GM12865 (cell line): ENCODE results near the gene PSMF1.

Experiments
- DNase-seq: peaks from one replicate; pipeline ENCODE4 v3.0.0; 2010; ENCODE audit warnings: low read depth
- H3K4me3 ChIP-seq: 2 replicates; pipeline ENCODE4 v1.5.1; 2011; ENCODE audit warnings: mild to moderate bottlenecking, low read depth, low read length, control low read depth
- TF ChIP-seq, protein P1 (sequence below): IDR thresholded peaks from 2 replicates; pipeline ENCODE4 v1.5.1; 2011; ENCODE audit warnings: low read length, control low read depth, low read depth, inconsistent platforms; ENCODE audit not compliant: insufficient read depth; ENCODE audit errors: missing control alignments

PSMF1 gene

GRCh38 chr20:1205802-1206201 is 87.4 kb downstream of the PSMF1 start:
- DNase-seq, result no peak
- TF ChIP-seq, protein P1, sequence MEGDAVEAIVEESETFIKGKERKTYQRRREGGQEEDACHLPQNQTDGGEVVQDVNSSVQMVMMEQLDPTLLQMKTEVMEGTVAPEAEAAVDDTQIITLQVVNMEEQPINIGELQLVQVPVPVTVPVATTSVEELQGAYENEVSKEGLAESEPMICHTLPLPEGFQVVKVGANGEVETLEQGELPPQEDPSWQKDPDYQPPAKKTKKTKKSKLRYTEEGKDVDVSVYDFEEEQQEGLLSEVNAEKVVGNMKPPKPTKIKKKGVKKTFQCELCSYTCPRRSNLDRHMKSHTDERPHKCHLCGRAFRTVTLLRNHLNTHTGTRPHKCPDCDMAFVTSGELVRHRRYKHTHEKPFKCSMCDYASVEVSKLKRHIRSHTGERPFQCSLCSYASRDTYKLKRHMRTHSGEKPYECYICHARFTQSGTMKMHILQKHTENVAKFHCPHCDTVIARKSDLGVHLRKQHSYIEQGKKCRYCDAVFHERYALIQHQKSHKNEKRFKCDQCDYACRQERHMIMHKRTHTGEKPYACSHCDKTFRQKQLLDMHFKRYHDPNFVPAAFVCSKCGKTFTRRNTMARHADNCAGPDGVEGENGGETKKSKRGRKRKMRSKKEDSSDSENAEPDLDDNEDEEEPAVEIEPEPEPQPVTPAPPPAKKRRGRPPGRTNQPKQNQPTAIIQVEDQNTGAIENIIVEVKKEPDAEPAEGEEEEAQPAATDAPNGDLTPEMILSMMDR, result no peak
- no peak overlapping the region for H3K4me3 ChIP-seq

- no peak for DNase-seq
- TF ChIP-seq, protein P1, result no peak
- no peak overlapping the region for H3K4me3 ChIP-seq
These were observed 88.2 kb downstream of the PSMF1 start for GRCh38 chr20:1206366-1207148.

- TF ChIP-seq, protein P1, result no peak
- no peak for DNase-seq
These were observed 89.0 kb downstream of the PSMF1 start for GRCh38 chr20:1207293-1207878.

GRCh38 chr20:1209447-1210387 is 91.3 kb downstream of the PSMF1 start:
- TF ChIP-seq, protein P1, result no peak
- no peak for DNase-seq
- H3K4me3 ChIP-seq, result no peak overlapping the region

More at GRCh38 chr20:1207293-1207878, 89.0 kb downstream of the PSMF1 start:
- no peak overlapping the region for H3K4me3 ChIP-seq

GRCh38 chr20:1210501-1210900 is 92.1 kb downstream of the PSMF1 start:
- DNase-seq, result no peak
- TF ChIP-seq, protein P1, result no peak
- H3K4me3 ChIP-seq, result no peak overlapping the region

DNA sequence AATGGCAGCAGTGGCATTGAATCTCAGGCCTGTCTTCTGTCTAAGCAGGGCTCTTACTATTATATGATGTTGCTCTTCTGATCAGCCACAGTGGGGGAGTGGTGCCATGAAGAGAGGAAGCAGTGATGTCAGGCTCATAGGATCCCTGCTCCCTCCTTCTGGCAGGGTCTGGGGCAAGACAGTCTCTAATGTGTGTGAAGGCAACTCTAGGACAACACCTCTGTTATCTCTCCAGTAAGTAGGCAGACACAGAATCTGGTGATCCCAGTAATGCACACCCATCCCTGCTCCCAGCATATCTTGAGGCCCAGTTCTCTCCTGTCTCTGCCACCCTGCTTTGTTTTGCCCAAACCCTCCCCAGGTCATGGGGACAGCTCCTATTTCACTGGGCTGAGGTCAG is 93.6 kb downstream of the PSMF1 start:
- TF ChIP-seq, protein P1, result no peak
- DNase-seq, result no peak

More for the DNA sequence above, 93.6 kb downstream of the PSMF1 start:
- no peak overlapping the region for H3K4me3 ChIP-seq
